HG02763 (cell line): ENCODE data around the gene HAPLN2.
"Not testable (repeated sequence)": the region's sequence is repeated elsewhere in the genome, so short reads cannot be mapped to it uniquely, and the experiment has no call there.

Source experiments
- ATAC-seq: cut with Tn5 transposase; IDR thresholded peaks from one replicate; pipeline ENCODE4 v1.9.1; 2021; ENCODE audit warnings: mild to moderate bottlenecking, moderate library complexity; ENCODE audit not compliant: unreplicated experiment

Gene HAPLN2

DNA sequence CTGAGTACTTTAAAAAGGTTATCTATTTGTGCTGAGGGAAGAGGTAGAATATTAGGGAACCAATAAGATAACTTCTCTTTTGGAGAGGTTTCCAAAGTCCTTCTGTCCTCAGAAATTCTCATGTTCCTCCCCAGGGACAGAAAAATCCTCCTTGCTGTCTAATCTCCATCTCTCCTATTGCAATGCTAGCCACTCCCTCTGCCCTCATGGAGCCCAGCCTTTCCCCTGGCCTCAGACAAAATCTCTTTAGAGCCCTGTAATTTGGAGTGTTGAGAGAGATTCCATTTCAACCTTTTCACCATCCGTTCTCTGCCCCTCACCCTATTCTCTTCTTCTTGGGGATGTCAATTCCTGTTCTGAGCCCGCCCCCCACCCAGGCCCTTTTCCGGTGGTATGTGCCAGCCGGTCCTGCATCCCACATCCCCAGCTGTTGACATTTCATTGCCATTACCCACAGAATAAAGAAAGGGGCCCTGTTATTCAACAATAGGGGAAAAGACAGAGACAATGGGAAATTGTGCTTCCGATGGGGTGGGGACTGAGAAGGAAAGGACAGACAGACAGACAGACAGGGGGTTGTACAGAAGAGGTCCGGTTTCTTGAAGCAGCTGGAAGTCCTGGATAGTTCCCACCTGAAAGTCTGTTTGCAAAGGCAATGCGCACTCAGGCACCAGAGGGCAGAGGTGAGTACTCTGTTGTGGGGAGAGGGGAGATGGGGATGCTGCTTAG is at the start of gene HAPLN2:
Gene HAPLN2 (plus strand): TSS at position 563 of the 729 bp plus-strand sequence. CDS start 4,076 bp downstream, outside the sequence.
- no peak for ATAC-seq

DNA sequence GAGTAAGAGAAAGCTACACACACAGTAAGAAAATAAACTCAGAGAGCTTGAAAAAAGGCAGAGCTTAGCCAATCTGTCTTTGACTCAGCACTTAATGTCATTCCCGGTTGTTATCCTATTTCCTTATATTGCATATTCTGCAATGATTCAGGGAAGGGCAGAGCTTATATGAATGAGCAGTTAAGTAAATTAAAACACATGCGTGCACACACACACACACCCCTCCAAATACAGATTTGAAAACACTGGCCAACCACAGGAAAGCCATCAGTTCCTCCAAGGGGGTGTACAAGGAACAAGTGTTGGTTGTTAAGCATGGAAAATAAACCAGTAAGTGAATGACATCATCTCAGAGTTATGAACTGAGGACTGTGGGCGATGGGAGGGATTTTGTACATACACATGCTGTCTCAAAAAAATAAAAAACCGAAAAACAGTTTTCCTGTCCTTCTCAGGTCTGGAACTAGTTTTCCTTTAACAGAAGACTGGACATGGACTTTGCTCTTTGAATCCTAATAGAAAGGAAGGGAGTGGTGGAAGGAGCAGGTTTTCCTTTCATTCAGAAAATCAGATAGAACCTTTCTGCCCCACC is 47.9 kb upstream of the HAPLN2 start:
- ATAC-seq, result no peak

DNA sequence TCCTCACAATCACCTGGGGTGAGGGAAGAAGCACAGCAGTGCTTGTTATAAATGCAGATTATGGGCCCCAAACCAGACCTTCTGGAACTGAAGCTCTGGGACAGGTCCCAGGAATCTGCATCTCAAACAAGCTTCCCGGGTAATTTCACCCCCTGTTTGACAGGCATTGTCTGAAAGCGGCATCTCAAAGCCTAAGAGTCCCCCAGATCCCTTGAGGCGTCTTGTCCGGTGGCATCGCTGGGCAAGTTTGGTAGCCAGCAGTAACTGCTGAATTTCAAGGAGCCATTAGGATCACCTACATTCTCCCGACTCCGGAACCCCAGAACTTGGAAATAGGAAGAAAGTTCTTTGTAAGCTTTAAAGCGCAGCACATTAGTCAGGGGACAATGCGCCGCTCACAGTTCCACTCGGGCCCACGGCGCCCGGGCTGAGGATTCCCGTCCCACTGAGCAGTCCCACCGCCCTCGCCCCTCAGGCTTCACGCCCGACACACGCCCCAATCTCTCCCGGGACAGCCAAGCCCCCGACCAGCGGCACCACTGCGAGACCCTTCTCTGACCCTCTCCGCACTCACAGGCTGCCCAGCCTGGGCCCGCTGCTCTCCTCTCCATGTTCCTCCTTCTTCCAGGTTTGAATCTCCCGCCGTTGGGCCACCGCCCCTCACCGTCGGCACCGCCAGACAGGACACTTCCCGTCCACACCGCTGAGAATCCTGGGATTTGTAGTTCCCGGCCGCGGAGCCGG is 47.1 kb upstream of the HAPLN2 start, which contains the start of gene IQGAP3:
Gene IQGAP3 (minus strand): TSS at position 647 of the 744 bp plus-strand sequence. CDS start 36 bp downstream, at position 611.
- peak; percentile 79 for ATAC-seq

DNA sequence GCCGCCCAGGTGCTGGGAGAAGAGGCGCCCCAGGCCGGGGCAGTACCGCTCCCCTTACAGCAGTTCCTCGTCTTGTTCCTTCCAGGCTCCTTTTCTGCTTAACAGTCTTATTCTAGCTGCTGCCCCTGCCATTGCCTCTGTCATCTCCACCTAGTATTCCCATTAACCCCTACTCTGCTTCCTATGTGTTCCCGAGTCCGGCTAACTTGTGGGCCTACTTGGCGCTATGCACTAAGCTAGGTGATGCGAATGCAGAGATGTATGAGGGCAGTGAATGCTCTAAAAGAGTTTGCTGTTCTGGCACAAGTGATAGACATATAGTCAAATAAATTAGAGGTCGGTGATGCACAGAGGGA is 46.6 kb upstream of the HAPLN2 start:
- ATAC-seq, result no peak

DNA sequence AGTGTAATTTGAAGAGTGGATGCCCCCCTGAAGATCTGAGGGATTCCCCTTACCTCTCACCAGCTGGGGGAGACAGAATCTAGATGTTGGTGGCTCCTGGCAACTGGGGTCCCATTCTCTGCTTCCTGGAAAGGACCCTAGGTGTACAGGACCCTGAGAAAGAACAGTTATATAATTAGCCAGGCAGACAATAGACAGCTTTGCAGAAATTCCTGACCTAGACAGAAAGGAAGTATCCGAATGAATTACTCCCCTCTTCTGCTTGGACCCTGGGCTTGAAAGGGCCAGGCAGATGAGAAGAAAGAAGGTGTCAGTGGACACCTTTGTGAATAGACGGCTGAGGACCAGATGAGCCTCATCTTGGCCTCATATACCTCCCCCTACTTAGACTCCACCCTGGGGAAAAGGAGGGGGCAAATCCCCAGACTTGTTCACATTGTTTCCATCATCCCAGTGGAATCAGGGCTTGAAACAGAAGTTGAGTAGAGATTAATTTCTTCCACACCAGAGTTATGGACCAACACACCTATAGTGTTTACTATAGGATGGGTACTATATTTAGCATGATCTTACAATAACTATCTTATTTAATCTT is 45.1 kb upstream of the HAPLN2 start:
- no peak for ATAC-seq

DNA sequence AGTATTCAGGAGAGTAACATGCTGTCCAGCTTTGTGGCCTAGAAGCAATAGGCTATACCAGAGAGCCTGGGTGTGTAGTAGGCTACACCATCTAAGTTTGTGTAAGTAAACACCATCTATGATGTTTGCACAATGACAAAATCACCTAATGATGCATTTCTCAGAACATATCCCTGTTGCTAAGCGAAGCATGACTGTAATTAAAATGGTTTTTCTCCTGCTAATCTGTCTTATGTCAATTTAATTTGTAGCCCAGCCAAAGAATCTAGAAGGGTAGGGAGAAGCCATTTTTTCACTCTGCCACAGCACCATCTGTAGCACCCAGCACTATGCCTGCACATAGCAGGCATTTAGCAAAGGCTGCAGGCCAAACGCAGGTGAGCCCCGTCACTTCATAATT is 41.7 kb upstream of the HAPLN2 start:
- ATAC-seq, result no peak

DNA sequence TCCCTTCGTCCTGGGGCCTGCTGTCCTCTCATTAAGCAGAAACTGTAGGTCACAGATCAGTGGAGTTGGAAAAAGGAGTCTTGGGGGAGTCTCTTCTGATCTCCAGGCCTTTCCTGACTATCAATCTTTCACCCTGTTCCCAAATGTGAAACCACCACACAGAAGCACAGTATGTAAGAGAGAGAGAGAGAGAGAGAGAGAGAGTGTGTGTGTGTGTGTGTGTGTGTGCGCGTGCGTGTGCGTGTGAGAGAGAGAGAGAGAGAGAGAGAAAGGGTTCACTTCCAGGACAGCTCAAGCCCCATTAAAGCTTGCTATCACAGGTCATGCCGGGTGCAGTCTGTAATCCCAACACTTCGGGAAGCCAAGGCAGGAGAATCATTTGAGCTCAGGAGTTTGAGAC is 41.2 kb upstream of the HAPLN2 start:
- ATAC-seq, result no peak

DNA sequence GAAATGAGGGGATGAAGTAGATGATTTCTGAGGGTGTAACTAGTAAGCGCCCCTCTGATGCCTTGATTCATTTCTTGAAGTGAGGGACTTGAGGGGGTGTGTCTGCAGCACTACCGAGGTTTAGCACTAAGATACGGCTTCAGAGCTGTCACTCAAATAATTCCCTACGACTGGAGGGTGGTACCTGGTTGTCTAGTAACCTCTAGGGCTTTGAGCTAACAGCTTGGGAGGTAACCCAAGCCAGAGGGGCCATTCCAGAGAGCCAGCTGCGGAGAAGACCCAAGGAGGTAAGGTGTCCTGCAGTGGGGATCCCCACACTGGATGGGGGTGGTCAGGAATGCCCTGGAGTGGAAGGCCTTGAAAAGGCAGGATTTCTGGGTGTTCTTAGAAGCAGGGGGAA is 39.7 kb upstream of the HAPLN2 start, which contains the start of gene TTC24:
Gene TTC24 (plus strand): TSS at position 252 of the 400 bp plus-strand sequence. CDS start 1,642 bp downstream, outside the sequence.
- ATAC-seq, result no peak

DNA sequence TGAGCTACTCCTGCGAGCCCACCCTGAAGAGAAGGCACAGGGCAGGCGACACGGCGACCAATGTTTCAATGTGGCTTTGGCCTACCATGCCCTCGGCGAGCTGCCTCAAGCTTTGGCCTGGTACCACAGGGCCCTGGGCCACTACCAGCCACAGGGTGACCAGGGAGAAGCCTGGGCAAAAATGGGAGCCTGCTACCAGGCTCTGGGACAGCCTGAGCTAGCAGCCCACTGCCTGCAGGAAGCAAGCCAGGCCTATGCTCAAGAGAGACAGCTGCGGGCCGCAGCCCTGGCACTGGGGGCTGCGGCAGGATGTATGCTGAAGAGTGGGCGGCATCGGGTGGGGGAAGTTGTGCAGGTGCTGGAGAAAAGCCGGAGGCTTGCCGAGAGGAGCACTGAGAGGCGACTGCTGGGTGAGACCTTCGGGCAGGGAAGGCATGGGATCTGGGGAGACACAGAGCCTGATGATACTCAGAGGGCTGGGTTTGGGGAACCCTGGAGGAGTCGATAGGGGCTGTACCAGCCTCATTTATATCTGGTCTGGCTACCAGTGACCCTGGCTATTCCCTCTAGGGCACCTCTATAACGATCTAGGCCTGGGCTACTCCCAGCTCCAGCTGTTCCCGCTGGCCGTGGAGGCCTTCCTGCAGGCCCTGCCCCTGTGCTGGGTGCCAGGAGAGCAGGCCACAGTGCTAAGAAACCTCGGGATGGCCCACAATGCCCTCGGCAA is 37.4 kb upstream of the HAPLN2 start:
- no peak for ATAC-seq

DNA sequence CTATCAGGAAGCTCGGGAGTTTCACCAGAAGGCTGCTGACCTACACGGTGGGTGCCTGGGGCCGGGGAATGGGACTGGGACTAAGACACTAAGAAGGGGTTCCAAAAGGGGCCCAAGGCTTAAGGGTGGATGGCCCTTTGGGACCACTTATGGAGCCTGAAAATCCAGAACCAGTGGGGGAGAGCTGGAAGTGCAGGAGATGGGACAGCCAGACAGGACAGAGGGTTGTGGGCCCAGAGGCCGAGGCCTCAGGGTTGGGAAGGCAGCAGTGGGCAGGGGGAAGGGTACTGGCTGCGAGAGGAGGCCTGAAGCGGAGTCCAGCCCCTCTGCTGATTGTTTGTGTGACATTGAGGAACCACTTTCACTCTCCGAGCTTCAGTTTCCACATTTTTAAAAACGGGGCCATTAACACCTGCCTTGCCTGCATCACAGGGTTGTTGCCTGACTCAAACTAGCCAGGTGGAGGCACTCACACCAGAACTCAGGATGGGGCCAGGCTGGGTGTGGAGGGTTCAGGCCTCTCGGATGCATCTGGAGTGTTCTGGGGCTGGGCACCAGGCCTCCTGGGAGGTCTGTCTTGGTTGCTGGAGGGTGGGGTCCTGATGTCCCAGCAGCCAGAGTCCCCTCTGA is 36.7 kb upstream of the HAPLN2 start:
- ATAC-seq, result no peak

DNA sequence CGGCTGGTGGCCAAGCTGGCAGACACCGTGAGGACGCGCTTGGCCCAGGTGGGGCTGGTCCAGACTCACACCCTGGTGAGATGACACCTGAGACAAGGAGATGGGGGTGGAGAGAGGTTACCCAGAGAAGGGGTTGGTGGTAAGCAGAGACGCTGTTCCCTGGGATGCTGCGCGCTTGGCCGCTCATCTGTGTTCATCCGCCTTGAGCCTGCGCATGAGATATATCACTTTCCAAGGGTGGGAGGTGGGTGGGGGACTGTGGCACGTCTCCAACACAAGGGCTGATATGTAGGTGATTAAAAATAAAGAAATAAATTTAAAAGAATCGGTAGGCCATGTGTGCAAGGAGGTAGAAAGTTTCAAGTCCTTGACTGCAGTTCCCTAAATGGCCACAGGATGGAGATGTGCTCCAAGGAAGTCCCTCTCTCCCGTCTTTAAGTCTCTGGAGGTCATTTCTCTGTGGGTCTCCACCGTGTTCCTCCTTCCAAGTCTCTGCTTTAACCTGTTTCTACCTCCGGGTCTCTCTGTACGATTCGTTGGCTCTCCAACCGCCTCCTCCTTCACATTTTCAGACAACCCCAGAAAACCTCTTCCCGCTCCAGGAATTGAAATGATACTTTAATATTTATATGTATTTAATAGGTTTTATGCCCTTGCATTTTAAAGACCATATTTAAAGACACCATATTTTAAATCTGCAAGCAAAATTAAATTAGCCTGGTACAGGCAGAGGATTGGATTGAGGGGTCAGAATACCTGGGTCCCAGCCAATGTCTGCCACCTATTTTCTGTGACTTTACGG is 35.2 kb upstream of the HAPLN2 start:
- ATAC-seq, result no peak

DNA sequence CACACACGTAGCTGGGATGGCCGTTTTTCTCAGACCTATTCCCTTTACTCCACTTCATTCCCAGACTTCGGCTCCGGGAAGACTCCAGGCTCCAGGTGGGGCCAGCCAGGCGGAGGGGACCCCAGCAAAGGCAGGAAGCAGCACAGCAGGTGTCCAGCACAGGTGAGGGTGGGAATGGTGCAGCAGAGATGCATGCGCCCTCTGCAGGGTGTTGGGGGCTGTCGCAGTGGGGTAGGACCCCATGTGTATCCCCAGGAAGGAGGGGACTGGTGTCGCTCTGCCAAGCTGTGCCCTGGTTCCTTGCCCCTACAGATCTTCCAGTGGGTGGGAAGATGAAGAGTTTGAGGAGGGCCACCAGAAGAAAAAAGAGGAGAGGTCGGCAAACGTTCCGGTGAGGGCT is 34.4 kb upstream of the HAPLN2 start:
- no peak for ATAC-seq

DNA sequence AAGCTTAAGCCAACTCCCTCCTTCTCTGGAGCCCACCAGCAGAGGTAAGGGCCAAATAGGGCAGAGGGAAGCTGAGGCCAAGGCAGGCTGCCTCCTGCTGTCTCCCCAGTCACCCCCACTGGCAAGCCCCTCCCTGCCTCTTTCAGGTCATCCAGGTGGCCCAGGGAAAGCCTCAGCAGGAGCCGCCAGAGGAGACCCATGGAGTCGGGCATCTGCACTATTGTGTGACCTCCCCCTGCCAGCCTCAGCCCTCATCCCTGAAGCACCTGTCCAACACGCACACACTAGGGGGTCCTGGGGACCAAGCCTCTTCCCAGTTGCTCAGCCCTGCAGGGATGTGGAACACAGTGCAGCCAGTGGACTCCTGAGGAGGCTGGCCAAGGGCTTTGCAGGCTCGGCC is 32.9 kb upstream of the HAPLN2 start:
- ATAC-seq, result no peak

DNA sequence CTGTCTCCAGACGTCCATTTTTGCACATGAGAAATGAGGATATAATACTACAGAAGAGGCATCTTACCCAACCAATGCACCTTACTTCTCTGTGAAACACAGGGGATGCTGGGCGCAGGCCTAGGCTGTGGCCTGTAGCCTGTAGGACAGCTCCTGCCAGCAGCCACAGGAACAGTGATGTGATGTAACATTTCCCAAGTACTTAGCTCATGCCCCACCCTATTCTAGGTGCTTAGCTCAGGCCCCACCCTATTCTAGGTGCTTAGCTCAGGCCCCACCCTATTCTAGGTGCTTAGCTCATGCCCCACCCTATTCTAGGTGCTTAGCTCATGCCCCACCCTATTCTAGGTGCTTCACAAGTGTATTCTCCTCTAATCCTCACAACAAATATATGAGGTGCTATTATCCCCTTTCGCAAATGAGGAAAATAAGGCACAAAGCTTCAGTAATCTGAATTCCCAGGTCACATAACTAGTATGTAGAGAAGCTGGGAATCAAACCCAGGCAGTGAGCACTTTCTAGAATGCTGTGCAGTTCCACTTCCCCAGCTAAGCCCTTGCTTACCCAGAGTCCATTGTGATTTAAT is 32.2 kb upstream of the HAPLN2 start:
- no peak for ATAC-seq

DNA sequence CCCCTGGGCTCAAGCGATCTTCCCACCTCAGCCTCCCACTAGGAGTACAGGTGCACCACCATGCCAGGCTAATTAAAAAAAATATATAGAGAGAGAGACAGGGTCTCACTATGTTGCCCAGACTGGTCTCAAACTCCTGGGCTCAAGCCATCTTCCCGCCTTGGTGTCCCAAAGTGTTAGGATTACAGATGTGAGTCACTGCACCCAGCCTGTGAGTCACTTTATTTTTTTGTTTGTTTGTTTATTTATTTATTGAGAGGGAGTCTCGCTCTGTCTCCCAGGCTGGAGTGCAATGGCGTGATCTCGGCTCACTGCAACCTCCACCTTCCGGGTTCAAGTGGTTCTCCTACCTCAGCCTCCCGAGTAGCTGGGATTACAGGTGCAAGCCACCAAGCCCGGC is 31.3 kb upstream of the HAPLN2 start:
- ATAC-seq, result not testable (repeated sequence)

DNA sequence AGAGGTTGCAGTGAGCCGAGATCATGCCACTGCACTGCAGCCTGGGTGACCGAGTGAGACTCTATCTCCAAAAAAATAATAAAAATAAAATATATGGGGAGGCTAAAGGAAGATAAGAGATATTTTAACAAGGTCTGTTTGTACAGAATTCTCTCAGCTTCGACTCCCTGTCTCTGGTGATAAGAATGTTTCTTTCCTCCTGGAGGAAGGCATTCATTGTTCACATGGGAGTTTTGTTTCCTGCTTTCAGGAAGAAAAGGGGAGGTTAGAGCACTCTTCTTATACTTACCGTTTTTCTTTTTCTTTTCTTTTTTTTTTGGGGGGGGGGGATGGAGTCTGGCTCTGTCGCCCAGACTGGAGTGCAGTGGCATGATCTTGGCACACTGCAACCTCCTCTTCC is 29.7 kb upstream of the HAPLN2 start:
- ATAC-seq, result no peak

DNA sequence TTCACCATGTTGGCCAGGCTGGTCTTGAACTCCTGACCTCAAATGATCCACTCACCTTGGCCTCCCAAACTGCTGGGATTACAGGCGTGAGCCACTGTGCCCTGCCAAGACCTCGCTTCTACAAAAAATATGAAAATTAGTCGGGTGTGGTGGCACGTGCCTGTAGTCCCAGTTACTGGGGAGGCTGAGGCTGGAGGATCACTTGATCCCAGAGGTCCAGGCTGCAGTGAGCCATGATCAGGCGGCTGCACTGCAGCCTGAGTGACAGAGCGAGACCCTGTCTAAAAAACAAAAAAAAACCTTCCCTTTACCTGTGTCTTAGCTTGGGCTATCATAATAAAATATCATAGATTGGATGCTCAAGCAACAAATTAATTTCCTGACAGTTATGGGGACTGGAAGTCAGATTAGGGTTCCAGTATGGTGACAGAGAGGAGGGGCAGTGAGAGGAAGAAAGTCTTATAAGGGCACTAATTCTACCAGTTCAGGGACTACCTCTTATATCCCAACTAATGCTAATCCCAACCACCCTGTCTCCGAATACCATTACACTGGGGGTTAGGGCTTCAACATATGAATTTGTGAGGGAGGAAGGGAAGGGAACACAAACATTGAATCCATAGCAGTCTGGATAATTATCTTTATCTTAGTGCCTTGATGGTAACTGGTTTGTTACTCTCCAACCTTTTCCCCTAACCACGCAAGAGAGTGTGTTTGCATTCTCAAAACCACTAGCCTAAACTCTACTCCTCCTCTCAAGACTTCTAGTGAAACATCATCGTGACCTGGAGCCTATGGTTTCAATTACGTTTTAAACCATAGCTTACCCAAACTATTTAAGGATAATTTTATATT is 28.7 kb upstream of the HAPLN2 start:
- no peak for ATAC-seq

DNA sequence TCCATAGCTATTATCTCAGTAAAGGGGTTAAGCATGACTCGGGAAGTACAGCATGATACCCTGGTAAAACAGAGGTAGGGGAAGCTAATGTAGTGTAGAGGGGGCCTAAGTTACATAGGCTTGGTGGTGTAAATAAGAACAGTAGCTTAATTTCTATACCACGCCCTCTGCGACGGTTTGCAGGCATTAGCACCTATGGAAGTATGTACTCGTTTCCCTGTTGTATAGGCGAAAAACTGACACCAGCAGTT is 28.1 kb upstream of the HAPLN2 start:
- no peak for ATAC-seq
